HG02798 (cell line): ENCODE results near the gene CBFB.
"Not testable (repeated sequence)": the region's sequence is repeated elsewhere in the genome, so short reads cannot be mapped to it uniquely, and the experiment has no call there.

Experiments
- ATAC-seq: cut with Tn5 transposase; IDR thresholded peaks from one replicate; pipeline ENCODE4 v1.9.1; 2021; ENCODE audit warnings: mild to moderate bottlenecking; ENCODE audit not compliant: unreplicated experiment, poor library complexity

CBFB gene

DNA sequence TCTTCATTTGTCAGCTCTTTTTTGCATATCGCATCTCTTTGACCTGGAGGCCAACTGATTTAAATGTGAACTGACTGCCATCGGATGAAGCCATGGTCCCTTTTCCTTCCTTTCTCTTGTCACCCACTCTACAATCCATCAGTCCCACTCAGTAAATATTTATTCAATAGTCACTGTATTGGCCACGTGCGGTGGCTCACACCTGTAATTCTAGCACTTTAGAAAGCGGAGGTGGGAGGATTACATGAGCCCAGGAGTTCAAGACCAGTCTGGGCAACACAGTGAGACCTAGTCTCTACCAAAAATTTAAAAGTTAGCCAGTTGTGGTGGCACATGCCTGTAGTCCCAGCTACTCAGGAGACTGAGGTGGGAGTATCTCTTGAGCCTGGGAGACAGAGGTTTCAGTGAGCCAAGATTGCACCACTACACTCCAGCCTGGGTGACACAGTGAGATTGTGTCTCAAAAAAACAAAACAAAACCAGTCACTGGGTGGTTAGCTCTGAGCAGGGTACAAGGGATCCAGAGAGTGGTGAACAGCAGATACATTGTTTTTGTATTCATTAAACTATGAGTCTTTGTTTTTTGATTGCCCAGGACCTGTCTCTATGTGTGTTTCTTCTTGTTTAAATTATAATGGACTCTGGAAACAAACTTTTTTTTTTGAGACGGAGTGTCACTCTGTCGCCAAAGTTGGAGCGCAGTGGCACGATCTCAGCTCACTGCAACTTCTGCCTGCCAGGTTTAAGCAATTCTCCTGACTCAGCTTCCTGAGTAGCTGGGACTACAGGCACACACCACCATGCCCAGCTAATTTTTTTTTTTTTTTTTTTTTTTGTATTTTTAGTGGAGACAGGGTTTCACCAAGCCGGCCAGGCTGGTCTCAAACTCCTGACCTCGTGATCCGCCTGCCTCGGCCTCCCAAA, 87.7 kb downstream of the CBFB start:
- ATAC-seq, result no peak

DNA sequence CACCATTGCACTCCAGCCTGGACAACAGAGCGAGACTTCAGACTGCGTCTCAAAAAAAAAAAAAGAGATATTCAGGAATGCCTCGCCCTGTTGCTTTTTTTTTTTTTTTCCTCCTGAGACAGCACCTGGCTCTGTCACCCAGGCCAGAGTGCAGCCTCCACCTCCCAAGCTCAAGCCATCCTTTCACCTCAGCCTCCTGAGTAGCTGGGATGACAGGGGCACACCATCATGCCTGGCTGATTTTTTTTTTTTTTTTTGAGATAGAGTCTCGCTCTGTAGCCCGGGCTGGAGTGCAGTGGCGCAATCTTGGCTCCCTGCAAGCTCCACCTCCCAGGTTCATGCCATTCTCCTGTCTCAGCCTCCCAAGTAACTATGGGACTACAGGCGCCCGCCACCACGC, 88.8 kb downstream of the CBFB start:
- ATAC-seq, result no peak

- ATAC-seq, result no peak
These were observed 91.1 kb downstream of the CBFB start for GRCh38 chr16:67120025-67120424.

- not testable (repeated sequence) for ATAC-seq
These were observed 93.8 kb downstream of the CBFB start for GRCh38 chr16:67122799-67123198.

DNA sequence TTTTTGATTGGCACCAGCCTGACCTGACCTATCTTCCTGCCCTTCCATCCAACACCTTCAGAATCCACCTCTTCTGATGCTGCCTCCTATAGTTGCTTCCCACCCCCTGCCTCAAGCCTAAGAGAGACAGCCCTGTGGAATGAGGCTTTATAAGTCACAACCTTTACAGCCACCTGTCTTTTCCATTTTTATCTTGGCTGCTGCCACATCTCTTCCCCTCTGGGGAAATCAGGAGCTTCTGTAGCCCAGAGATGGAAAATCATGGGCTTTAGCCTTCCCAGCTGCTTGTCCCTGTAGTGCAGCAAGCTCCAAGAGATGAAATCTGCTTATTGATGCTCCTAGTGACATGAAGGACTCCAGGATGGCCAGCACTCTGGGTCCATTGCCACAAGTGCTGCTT, 99.5 kb downstream of the CBFB start:
- ATAC-seq, result no peak

- no peak for ATAC-seq
These were observed 99.9 kb downstream of the CBFB start for GRCh38 chr16:67128887-67129286.

GRCh38 chr16:67129422-67129821, 100.5 kb downstream of the CBFB start:
- no peak for ATAC-seq

- ATAC-seq, result no peak
These were observed 108.7 kb downstream of the CBFB start for GRCh38 chr16:67137605-67138004.

DNA sequence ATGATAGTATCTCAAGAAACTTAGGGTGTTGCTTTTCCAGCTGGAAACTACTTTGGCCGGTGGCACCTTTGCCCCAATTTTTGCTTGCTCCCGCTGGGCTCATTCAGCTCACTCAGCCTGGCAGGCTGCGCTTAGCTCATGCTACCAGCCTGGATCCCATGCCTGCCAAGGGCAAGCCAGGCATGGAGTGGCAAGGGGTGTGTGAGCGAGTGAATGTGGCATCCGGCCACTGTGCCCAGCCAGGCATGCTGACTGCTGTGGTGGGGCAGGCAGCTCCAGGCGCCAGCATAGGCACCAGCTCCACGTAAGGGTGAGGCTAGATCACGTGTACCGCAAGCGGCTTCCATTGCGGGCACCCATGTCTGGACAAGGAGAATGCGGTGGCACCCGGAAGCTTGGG, 112.4 kb downstream of the CBFB start:
- ATAC-seq, result no peak

DNA sequence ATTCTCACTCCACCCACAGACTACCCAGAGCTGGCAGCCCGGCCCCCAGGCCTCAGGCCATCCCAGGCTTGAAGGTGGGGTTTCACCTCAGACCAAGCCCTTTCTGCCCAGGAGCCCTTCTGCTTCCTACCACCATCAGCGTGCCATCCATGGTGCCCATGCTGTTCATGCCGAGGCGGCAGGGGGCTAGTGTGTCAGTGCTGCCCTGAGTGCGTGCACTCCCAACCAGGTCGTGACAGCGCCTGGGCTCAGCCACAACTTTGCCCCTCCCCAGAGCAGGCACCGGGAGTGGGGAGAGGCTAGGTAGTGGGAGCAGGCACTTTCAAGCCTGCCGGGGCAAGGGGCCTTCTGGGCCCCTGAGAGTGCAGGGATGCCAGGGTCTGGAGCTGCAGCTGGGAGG, 113.4 kb downstream of the CBFB start:
- ATAC-seq, result no peak

GRCh38 chr16:67144943-67145342, 116.0 kb downstream of the CBFB start:
- no peak for ATAC-seq

DNA sequence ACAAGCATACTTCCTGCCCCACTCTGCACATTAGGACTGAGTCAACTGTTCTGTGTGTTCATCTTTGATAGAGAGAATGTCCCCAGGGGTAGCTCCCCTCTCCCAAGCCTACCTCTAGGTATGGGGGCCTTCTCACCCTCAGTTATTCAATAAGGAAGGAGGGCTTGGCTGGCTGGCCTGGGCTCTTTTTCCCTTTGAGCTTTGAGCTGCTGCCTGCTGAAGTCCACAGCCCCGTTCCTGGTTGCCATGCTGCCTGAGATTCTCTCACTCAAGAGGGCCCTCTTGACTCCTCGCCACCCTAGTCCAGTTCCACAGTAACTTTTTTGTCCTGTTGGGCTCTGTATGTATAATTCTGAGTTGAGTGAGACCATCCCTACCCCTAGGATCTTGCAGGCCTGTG, 116.8 kb downstream of the CBFB start:
- ATAC-seq, result no peak

DNA sequence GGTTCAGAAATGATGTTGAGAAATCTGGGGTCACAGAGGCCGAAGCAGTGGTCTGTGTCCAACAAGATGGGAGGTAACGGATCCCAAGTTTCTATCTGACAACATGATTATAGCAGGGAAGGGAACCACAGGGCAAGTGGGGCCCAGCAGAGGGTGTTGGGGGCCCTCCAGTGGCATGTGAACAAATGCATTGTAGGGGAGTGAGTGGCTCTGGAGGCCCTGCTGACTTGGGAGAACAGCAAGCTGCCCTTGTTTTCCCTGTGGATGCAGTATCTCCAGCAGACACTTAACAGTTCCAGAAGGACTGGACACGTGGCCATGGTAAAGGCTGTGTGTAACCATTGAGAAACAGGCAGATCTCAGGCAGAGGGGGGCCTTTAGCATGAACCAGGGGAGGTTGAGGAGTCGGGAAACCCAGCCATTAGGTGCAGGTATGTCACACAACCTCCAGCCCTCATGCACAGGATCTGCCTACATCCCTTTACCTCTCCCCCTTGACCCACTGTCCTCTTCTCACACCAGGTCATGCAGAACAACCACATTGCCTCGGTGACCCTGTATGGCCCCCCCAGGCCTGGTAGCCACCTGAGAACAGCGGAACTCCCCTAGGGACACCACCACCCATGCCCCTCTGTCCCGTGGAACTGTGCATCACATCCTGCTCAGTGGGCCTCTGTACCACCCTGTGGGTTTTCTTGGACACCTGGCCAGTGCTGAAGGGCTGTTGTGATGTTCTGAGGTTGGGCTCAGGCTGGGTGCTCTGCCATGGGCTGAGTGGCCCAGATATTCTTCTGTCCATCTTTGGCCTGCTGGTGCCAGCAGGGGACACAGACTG, 117.8 kb downstream of the CBFB start:
- no peak for ATAC-seq

DNA sequence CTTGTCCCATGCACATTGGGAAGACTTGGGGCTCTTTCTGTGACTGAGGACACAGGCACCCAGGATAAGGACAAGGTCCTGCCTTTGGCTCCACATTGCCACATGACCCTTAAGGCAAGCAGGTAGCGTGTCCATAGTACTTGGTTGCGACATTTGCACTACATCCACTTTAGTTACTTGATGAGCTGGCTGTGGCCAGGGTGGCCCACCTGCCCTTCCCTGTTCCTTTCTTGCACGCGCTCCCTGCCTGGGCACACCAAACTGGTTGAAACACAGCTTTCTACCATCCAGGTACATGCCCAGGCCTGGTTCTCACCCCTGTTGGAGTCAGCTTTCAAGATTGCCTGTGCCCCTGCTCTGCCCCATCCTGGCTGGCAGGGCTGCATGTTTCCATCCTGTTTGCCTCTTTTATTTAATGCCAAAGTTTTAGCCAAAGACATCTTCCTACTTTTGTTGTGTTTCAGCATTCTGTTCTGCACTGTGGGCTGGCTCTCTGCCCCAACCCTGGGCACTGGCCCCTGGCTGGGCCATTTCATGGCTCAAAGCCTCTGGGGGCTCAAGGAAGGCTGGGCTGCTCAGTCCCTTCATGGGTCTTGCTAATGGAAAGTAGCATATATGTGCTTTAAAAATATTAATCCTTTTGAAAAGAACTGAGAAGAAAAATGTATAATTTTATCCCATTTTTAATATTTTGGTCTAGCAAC, 118.6 kb downstream of the CBFB start:
- ATAC-seq, result no peak

DNA sequence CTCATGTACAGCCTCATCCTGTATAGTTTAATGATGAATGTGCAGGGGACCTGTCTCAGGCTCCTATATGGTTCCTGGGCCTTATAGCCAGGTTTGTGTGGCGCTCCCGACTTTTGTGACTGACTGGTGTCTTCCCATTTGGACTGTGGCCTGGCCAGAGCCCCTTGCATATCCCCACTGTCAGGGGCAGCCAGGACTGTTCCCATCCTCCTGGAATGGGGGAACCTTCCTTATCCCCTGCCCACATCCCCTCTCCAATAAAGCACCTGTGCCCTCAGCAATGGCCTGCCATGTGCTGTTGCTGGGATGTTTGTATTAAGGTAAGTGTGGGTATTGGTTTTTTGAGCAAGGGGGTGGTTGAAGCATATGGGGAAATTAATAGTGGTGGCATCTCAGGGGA, 119.3 kb downstream of the CBFB start:
- ATAC-seq, result no peak

- ATAC-seq, result no peak
These were observed 119.8 kb downstream of the CBFB start for GRCh38 chr16:67148656-67149275.

DNA sequence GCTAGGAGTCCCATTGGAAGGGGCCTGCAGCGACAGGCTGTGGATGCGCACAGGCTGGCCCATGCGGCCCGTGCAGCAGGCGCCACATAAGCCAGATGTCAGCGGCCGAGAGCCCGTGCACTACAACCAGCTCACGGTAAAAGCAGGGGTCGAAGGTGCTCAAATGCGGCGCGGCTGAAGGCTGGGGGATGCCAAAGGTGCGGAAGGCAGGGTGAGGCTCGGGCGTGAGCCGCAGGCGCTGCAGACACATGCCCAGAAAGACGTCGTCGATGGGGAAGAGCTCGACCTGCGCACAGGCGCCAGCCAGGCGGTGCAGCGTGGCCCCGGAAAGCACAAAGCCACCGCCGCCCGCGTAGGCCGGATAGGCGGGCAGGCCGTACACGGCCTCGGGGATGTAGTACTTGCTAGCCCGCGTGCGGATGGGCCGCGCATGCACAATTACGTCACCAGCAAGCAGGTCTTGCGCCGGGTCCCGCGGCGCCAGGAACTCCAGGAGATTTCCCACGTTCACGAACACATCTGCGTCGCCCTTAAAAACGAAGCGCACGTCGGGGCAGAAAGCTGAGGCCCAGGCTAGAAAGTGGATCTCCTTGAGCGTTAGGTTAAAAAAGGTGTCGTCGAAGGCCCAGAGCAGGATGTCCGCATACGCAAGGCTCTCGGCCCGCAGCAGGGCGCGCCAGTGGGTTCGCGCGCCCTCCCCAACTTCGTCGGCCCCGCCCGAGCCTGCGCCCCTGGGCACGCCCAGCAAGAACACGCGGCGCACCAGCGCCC, 120.5 kb downstream of the CBFB start:
- ATAC-seq, result no peak

DNA sequence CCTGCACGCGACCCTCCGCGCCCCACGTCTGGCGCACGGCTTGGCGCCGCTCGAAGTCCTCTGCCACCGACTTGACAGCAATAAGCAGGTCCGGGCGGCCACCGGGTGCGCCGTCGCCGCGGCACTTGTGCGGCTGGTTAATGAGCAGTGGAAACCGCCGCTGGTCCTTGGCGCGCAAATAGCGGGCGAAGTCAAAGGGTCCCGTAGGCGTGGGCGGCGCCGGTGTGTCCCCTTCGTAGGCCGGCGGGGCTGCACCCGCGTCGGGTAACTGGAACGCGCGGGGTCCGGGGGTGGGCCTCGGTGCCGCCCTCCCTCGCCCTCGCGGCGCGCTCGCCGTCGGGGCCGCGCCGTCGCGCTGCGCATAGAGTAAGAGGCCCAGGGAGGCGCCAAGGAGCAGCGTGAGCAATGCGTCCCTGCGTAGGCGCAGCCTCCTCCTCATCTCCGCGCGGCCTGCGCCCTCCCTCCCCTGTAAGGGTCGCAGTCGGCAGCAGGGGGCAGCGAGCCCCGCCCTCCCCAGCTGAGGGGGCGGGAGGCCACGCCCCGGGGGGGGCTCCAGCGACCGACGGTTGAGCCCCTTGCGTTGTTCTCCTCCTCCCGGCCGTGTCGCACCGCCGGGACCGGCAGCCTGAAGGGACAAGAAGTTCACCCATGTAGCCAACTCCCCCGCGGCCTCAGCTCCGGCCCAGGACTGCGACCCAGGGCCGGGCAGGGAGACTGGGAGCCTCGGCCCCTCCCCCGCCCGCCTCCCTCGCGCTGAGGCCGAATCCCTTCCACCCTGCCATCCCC, 121.3 kb downstream of the CBFB start:
- ATAC-seq, result peak; percentile 41
